Ovary (tissue), 9 donors: ENCODE measurements around the gene LTBP4. TPM values are rescaled to one million over a fixed set of nuclear protein-coding genes. Genes with fewer than 3 reads are reported as not detected.
"Not testable (repeated sequence)": the region's sequence is repeated elsewhere in the genome, so short reads cannot be mapped to it uniquely, and the experiment has no call there.

Source experiments
- DNase-seq, 5 donors: peaks; one replicate each; pipeline ENCODE4 v3.0.0-alpha.2; 2019 to 2020
- H3K27ac ChIP-seq, 2 donors: fragments of 200-600 bp; one replicate each; pipeline versions ENCODE4 v1.5.1 to v1.8.0; 2019 to 2022
- H3K27me3 ChIP-seq: fragments of 200-600 bp; one replicate; pipeline ENCODE4 v1.8.0; 2022
- H3K36me3 ChIP-seq: fragments of 200-600 bp; sonication (generic); one replicate; pipeline ENCODE4 v1.5.1; 2019
- H3K4me1 ChIP-seq: one replicate; pipeline ENCODE4 v1.8.1; 2013; ENCODE audit warnings: mild to moderate bottlenecking, moderate library complexity; ENCODE audit not compliant: insufficient read depth
- H3K4me3 ChIP-seq: fragments of 200-600 bp; sonication (generic); one replicate; pipeline ENCODE4 v1.5.1; 2017
- H3K9me3 ChIP-seq, 2 donors: fragments of 200-600 bp in 1 of 2; sonication (generic) in 1 of 2; one replicate each; pipeline versions ENCODE4 v1.5.1 to v1.8.1; 2013 to 2019; ENCODE audit warnings: mild to moderate bottlenecking in 1 of 2, moderate library complexity in 1 of 2
- CTCF ChIP-seq, 3 donors: fragments of 450-650 bp in 2 of 3; fragments of 200-600 bp in 1 of 3; IDR thresholded peaks; one replicate each; pipeline versions ENCODE4 v1.5.1 to v1.8.0; 2016 to 2022; ENCODE audit warnings: antibody characterized with exemption in 3 of 3, mild to moderate bottlenecking in 1 of 3
- EP300 ChIP-seq: sonication (generic); formaldehyde crosslinking; IDR thresholded peaks from one replicate; pipeline ENCODE4 v1.6.1; 2017; ENCODE audit warnings: antibody characterized with exemption
- POLR2A ChIP-seq: fragments of 450-650 bp; IDR thresholded peaks from one replicate; pipeline ENCODE4 v1.6.1; 2017; ENCODE audit warnings: antibody characterized with exemption, mild to moderate bottlenecking, moderate library complexity
- WGBS, 3 donors: extraction: QIAGEN DNeasy Blood & Tissue Kit in 1 of 3; methylation state at CpG; one replicate each; pipeline versions ENCODE4 v1.1.5 to v1.1.7; 2013 to 2017; 5-methylcytosine and 5-hydroxymethylcytosine counted together
- intact Hi-C, 4 donors: fragments of 100-400 bp; cut with DNase I; formaldehyde crosslinking; loops; one replicate each; pipeline versions ENCODE4 v1.11.0 to v1.15.1; 2022 to 2023
- polyA plus RNA-seq, 2 donors: library from polyadenylated mRNA; stranded (reverse); fragments of 200-250 nt in 1 of 2; fragments of 350-450 nt in 1 of 2; fragmentation: Illumina TruSeq in 1 of 2; extraction: RNeasy Lipid Tissue Mini Kit (QIAGEN cat#74804) in 1 of 2; gene quantifications; one replicate each; pipeline ENCODE4 v1.2.3, GENCODE V29; 2013 to 2014
- total RNA-seq, 7 donors: library from RNA; depleted of rRNA in 2 of 7; stranded (reverse); fragments of >200 nt in 2 of 7; fragmentation: NEBNext Ultra II Directional in 3 of 7; extraction: Animal tissue kit (Norgen Biotek cat#: 25700) in 3 of 7; gene quantifications; one replicate each; pipeline versions ENCODE4 v1.1.0 to v1.2.4, GENCODE V29; 2016 to 2023
- donor health status: DM: no; HTN: no; CAD: no; lungs with moderate emphysema.
- donor health status: DM: no; HTN: no; CAD: no.
- donor health status: Bipolar disorder and iron deficiency.
- donor health status: DM: yes; HTN: yes; CAD: no.
- donor health status: DM: no; HTN: no; CAD: no.
- donor health status: DM: yes; HTN: yes; CAD: no.

LTBP4 gene
- total and polyA plus RNA-seq, 9 donors: 152 to 840 (median 524) TPM

- Histone ChIP-seq H3K27me3 (no peaks in the 10 kb centered on the region), H3K4me3 (no peak overlapping the region), H3K9me3 (no peaks in the 10 kb centered on the region), H3K36me3 (no peaks in the 10 kb centered on the region), H3K4me1 (no peaks in the 10 kb centered on the region), H3K27ac (no peak overlapping the region)
- intact Hi-C loops: loop anchor here in 3 of 4 donors (10.0 kb wide), 3 partner anchors 56 to 286 kb away; partner anchors contain the start of genes BLVRB (in 1 of the 3) and SPTBN4 (in 1 of the 3)
- no peak for TF ChIP-seq EP300
- TF ChIP-seq POLR2A: no peak
- TF ChIP-seq CTCF (IDR thresholded peaks at IDR 0.05): no peak
- 72 to 79% (median 72%) methylated on average over 22 of the region's 22 CpGs for WGBS, 3 donors
- no peak for DNase-seq
These were observed 10.5 kb upstream of the LTBP4 start for GRCh38 chr19:40590464-40591265.

- intact Hi-C loops: loop anchor here in 3 of 4 donors (10.0 kb wide), 3 partner anchors 57 to 287 kb away; partner anchors contain the start of genes BLVRB (in 1 of the 3) and SPTBN4 (in 1 of the 3)
- WGBS, 3 donors: 91 to 93% (median 92%) methylated on average over 4 of the region's 4 CpGs
- not testable (repeated sequence) for H3K27me3 ChIP-seq, H3K9me3 ChIP-seq, H3K4me1 ChIP-seq, H3K36me3 ChIP-seq, DNase-seq, H3K27ac ChIP-seq, H3K4me3 ChIP-seq
These were observed 9.4 kb upstream of the LTBP4 start for GRCh38 chr19:40591724-40592123.

GRCh38 chr19:40592170-40592569 is 9.0 kb upstream of the LTBP4 start:
- Histone ChIP-seq H3K4me3 (no peak overlapping the region), H3K4me1 (no peaks in the 10 kb centered on the region), H3K9me3 (no peaks in the 10 kb centered on the region), H3K36me3 (no peaks in the 10 kb centered on the region), H3K27ac (no peak overlapping the region), H3K27me3 (no peaks in the 10 kb centered on the region)
- DNase-seq: no peak
- WGBS, 3 donors: 85 to 90% (median 87%) methylated on average over 4 of the region's 4 CpGs
- intact Hi-C loops: loop anchor here in 3 of 4 donors (10.0 kb wide), 3 partner anchors 57 to 287 kb away; partner anchors contain the start of genes BLVRB (in 1 of the 3) and SPTBN4 (in 1 of the 3)
- TF ChIP-seq EP300 (no peak), POLR2A (no peak), CTCF (IDR thresholded peaks at IDR 0.05) (no peak)

- intact Hi-C loops: loop anchor here in 3 of 4 donors (10.0 kb wide), 3 partner anchors 59 to 289 kb away; partner anchors contain the start of genes BLVRB (in 1 of the 3) and SPTBN4 (in 1 of the 3)
- TF ChIP-seq CTCF (IDR thresholded peaks at IDR 0.05) (no peak), EP300 (no peak), POLR2A (no peak)
- Histone ChIP-seq H3K36me3 (no peaks in the 10 kb centered on the region), H3K27me3 (no peaks in the 10 kb centered on the region), H3K4me3 (no peak overlapping the region), H3K27ac (no peak overlapping the region), H3K9me3 (no peaks in the 10 kb centered on the region), H3K4me1 (no peaks in the 10 kb centered on the region)
- no peak for DNase-seq
- WGBS, 3 donors: 17 to 24% (median 23%) methylated on average over 8 of the region's 8 CpGs
These were observed 6.9 kb upstream of the LTBP4 start for GRCh38 chr19:40594255-40594654.

- no peaks in the 10 kb centered on the region for H3K4me1 ChIP-seq
- TF ChIP-seq POLR2A (no peak), EP300 (no peak), CTCF (IDR thresholded peaks at IDR 0.05) (no peak)
- intact Hi-C loops: loop anchor here (5.0 to 10.0 kb wide), 4 partner anchors 60 to 290 kb away; partner anchors contain the start of genes BLVRB (in 1 of the 4) and SPTBN4 (in 1 of the 4)
- H3K9me3 ChIP-seq: no peaks in the 10 kb centered on the region
- H3K4me3 ChIP-seq: no peak overlapping the region
- no peaks in the 10 kb centered on the region for H3K27me3 ChIP-seq
- no peak for DNase-seq
- no peak overlapping the region for H3K27ac ChIP-seq
- 17 to 35% (median 20%) methylated on average over 13 of the region's 13 CpGs for WGBS, 3 donors
- H3K36me3 ChIP-seq: no peaks in the 10 kb centered on the region
These were observed 6.5 kb upstream of the LTBP4 start for GRCh38 chr19:40594657-40595091.
